LNCaP clone FGC (cell line): Measurements from ENCODE around the gene LHX1.

Source experiments
- DNase-seq: peaks from one replicate; pipeline ENCODE4 v3.0.0-alpha.2; 2011; ENCODE audit warnings: low read depth
- H3K4me3 ChIP-seq: 2 replicates; pipeline ENCODE4 v1.5.1; 2011; ENCODE audit warnings: mild to moderate bottlenecking, low read depth, low read length, control low read depth
- CTCF ChIP-seq: IDR thresholded peaks from 2 replicates; pipeline ENCODE4 v1.5.1; 2012; ENCODE audit warnings: mild to moderate bottlenecking; ENCODE audit not compliant: control insufficient read depth, insufficient read depth; ENCODE audit errors: extremely low read depth

LHX1 gene

GRCh38 chr17:36930583-36930900 lies 6.7 kb upstream of the LHX1 start:
- no peak for TF ChIP-seq CTCF
- no peak overlapping the region for H3K4me3 ChIP-seq
- DNase-seq = no peak

DNA sequence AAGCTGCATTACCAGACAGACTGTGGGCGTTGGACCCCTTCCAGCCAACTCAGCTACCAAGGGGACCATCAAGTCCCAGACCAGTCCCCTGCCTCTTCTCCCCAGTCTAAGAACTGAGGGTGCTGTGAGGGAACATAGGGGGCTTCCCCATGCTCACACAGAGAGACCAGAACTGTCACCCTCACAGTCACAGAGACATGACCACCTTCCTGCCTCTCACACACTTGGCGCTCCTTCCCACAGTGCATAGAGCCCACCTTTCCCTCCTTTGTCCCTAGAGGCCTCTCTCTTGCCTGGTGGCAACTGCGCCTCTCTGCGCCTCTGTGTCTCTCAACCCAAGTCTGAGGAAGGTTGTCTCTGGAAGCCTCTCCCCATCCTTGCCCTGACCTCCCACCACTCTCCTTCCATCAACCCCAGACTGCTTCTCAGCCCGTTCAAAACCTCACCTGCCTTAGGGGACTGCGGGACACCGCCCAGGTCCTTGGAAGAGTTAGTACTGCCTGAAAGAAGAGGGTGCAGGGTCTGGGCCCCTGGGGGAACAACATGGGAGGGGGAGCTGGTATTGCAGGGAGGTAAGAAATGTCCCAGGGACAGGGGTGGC lies 6.1 kb upstream of the LHX1 start:
- DNase-seq = no peak
- no peak for TF ChIP-seq CTCF

DNA sequence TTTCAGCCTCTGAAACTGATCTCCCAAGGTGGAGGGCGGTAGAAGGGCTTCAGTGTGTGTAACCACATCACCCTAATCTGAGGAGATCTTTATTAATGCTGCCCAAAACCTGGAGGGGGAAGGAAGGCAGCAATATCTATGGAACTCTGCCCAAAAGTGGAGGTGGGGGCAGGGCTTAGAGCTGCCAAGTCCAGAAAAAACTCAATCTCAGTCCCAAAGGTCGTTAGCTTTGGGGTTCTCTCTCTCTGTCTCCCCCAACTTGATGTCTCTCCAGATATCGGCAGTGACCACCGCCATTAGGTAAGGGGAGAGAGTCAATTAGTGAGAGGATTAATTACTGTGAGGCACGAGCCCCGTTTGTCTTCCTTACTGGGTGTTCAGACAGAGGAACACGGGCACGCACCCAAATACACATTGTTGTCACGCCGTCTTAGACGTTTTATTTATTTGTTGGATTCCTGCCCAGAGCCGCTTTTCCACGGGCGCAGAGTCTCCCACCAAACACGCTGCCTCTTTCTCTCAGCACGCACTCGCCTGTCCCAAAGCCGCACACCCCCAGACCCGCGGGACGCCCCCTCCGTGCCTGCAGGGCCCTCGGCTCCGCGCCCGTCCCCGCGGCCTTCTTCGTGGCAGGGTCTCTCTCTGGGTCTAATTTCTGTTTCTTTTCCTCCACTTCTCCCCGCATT lies 5.4 kb upstream of the LHX1 start:
- peak overlapping the region; percentile 18 for H3K4me3 ChIP-seq
- no peak for TF ChIP-seq CTCF
- DNase-seq = peak; percentile 54

More for the DNA sequence above, 6.1 kb upstream of the LHX1 start:
- peak overlapping the region; percentile 18; the same call in 1 of the 2 replicates for H3K4me3 ChIP-seq

GRCh38 chr17:36932383-36932693 lies 4.9 kb upstream of the LHX1 start:
- DNase-seq = no peak
- peak overlapping the region; percentile 18 for H3K4me3 ChIP-seq
- TF ChIP-seq CTCF = no peak

DNA sequence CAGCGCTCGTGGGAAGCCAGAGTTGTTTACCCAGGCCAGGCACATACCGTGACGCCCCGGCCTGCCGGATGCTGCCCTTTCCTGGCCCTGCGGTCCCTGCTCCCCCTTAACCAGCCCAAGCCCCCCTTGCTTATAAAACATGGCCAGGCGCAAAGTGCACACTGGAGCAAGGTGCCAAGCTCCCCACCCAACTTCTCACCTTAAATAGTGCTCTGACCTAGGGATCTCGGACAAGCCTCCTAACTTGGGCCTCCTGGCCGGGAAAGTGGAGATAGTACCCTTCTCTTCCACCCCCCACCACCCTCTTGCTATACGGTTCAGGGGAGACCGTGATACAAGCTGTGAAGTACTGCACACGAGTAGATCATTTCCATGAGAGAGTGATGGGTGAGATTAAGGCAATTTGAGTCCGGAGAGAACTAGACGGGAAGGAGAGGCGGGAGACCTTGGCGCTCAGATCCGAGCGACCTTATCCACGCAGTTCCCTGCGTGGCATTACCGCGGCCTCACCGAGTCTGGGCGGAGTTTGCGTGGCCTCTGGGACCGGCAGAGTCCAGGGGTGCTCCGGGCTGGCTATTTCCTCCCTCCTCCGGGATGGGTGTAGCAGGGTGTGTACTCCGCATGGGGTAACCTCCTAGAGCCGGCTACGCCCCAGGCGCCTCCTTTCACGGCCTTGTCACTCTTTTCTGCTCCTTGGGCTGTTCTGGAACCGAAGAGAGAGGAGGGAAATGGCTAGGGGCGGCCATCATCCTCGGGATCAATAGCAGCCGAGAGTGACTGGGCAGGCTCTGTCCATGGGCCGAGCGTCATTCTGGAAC lies 4.4 kb upstream of the LHX1 start:
- H3K4me3 ChIP-seq = no peak overlapping the region
- TF ChIP-seq CTCF = no peak
- no peak for DNase-seq

DNA sequence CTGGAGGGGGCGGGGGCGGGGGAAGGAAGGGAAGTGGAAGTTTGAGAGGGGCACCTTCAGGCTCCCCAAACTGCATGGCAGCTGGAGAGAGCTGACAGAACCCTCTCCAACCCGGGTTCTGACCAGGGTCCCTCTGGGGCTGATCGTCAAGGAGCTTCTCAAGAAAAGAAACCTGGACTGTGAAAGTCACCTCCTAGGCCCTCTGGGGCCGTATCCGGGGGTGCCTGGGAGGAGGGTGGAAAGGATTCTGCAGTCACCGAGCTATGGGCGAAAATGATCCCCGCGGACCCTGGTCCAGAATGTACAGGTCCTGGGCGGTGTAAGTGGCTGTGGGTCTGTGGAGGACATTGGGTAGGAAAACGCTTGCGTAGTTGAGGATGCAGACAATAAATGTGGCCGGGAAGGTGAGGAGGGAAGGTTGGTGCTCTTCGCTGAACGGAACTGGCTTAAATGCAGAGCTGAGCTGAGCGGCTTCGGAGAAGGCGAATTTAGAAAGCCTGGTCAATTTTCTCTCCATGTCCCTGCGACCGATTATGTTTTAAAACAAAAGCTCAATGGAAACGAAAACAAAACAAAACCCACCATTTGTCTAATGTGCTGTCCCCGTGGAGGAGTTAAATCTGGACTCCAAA lies 3.6 kb upstream of the LHX1 start:
- H3K4me3 ChIP-seq = no peak overlapping the region
- no peak for TF ChIP-seq CTCF
- DNase-seq = no peak
